Activated CD4-positive, alpha-beta T cell treated with anti-CD3 and anti-CD28 coated beads, Interleukin-2, amount 50 U/mL, for 4 hours (primary cell): Measurements from ENCODE around the gene OTOF.

Experiments used
- DNase-seq, 2 experiments: peaks; one replicate each; pipeline ENCODE4 v3.0.0-alpha.2; 2020

Gene OTOF

DNA sequence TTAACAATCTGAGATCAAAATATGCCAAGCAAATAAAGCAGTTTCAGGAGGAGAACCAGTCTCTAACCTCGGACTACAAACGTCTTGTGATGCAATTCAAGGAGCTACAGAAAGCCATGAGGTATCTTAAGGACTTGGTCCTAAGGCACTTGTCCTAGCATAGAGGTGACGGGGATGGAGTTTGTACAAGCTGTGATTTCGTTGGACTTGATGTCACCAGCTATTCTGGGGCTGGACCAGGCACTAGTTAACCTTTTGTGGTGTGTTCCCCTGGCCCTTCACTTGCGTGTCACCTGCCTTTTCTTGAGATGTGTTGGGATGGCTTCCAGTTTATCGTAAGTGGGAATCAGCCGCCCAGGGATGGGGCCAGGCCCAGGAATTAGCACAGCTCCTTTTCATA lies 33.7 kb downstream of the OTOF start:
- no peak for DNase-seq

DNA sequence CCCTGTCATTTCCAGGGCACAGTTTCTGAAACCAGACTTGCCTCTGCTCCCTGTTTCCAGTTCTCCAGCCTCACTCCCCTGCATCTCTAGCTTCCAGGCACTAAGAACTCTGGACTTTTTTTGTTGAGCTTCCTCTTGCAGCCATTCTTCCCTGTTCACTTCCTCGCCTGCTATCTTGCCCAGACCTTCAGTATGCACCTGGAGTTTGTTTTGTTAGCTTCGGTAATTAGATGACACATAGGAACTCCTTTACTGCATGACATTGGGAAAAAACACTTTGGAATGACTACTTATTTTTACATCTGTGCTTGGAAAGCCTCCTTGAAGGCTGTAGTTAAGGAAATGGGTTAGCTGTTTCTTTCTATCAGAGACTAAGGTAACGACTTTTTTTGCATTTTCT lies 35.2 kb downstream of the OTOF start:
- DNase-seq: no peak

DNA sequence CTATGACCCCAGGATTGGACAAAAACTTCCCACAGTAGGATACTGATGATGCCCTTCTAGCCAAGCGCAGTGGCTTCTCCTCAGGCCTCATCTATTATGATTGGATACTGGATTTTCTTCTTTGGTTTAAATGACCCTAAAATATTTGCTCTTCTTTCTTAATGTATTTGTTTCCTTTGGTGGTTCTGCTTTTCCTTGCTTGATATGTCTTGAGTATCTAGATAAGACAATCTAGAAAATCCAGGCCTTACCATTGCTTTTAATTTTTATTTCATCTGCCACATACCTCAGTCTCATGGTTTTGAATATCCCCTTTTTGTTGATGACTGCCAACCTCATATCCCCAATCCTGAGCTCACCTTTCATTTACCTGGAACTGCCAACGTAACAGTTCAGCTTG lies 35.6 kb downstream of the OTOF start:
- no peak for DNase-seq

GRCh38 chr2:26438926-26439325 lies 39.0 kb downstream of the OTOF start:
- no peak for DNase-seq

DNA sequence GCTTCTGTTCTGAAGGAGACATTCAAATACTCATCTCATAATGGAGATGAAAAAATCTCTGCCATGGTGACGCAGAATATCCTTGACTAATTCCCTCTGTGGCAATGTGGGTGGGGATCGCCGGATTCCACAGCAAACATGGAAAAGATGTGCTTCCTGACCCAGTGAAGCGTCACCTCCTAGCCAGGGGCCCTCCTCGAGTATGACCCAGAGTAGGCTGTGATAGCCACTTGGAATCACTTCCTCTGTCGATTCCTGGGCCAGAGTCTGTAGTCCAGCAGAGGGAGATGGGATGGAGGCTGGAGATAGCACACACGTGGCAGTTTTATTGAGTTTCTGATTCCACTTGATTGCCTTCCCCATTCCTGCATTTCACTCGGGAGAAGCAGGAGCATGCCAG lies 39.4 kb downstream of the OTOF start:
- no peak for DNase-seq

- no peak for DNase-seq
Observed at GRCh38 chr2:26435106-26435505, 42.8 kb downstream of the OTOF start.

DNA sequence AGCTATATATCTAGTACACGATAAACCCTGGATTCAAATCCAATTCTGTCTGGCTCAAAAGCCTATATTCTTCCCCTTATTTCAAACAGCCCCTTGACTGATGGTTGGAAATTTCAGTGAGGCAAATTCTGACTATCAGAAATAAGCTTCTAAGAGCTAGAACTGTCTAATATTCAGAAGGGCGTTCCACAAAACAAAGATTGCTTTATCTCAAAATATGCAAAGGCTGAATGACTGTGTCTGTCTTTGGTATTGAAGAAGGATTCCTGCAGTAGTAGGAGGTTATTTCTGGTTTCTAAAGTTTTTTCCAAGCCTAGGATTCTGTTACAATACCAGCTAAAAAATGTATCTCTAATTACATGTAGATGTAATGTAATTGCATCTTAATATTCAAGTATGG lies 45.1 kb downstream of the OTOF start:
- no peak for DNase-seq

GRCh38 chr2:26432363-26432762 lies 45.6 kb downstream of the OTOF start:
- no peak for DNase-seq

- no peak for DNase-seq
Observed at GRCh38 chr2:26430826-26431225, 47.1 kb downstream of the OTOF start.

- no peak for DNase-seq
Observed at GRCh38 chr2:26429779-26430578, 47.9 kb downstream of the OTOF start.

DNA sequence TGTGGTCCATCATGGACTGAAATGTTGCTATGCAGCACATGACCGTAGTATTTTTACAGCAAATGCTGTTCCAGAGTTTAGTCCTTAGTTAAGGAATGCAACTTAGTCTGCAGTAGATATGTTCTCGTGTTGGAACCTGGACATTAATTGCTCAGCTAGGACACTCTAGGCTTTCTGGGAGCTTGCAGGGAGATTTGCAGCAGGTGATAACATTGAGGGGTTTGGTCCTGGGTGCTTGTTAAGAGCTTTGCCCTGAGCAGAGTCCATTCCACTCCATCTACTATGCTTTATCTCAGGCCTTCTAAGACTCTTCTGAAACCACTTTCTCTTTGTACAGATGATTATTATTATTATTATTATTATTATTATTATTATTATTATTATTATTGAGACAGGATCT lies 49.1 kb downstream of the OTOF start:
- no peak for DNase-seq

GRCh38 chr2:26424221-26424620 lies 53.7 kb downstream of the OTOF start:
- DNase-seq: no peak

- DNase-seq: no peak
Observed at GRCh38 chr2:26423750-26424149, 54.2 kb downstream of the OTOF start.

DNA sequence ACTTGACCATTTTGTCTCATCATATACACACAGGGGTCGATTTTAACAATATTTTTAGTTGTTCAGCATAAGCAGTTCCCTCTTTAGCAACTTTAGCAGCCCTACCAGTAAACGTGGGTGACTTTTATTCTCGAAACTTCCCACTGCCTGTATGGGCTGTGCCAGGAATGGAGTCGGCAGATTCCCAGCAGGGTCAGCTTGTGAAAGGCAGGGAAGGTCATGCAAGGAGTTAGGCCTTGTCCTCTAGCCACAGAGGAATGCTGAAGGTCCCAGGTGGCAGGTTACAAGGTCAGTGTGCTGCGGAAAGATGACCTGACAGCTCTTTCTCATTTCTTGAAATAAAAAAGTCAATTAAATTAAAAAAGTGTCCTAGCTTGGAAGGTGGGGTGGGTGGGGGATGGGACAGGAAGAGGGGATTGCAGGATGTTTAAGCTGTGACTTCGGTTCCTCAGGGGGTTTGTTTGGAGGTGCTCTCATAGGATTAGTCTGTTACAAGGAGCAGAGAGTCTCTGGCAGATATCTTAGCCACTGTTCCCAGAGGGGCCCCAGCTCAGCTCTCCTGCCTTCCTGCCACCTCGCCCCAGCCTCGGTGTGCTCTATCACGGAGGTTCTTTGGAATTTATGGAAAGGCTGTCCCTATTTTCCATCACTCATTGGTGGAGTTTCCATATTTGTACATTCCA lies 54.8 kb downstream of the OTOF start:
- no peak for DNase-seq

GRCh38 chr2:26421961-26422360 lies 56.0 kb downstream of the OTOF start:
- no peak for DNase-seq

DNA sequence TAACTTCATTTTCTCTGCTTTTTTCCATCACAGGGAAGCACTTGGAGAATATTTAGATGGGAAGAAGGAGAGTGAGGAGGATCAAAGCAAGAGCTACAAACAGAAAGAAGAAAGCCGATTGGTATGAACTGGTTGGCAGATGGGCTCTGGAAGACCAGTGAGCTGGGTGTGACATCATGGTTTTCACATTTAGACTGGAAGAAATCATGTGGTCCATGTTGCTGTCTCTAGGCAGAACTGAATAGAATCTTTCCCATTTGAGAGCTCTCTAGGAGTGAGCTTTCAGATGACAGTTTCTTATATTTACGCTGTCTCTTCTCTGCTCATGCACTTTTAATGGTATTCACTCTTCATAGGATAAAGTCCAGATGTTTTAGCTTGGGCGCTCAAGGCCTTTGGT lies 63.6 kb downstream of the OTOF start:
- no peak for DNase-seq

GRCh38 chr2:26412091-26412673 lies 65.7 kb downstream of the OTOF start:
- DNase-seq: no peak

- DNase-seq: no peak
Observed at GRCh38 chr2:26411419-26411818, 66.5 kb downstream of the OTOF start.

DNA sequence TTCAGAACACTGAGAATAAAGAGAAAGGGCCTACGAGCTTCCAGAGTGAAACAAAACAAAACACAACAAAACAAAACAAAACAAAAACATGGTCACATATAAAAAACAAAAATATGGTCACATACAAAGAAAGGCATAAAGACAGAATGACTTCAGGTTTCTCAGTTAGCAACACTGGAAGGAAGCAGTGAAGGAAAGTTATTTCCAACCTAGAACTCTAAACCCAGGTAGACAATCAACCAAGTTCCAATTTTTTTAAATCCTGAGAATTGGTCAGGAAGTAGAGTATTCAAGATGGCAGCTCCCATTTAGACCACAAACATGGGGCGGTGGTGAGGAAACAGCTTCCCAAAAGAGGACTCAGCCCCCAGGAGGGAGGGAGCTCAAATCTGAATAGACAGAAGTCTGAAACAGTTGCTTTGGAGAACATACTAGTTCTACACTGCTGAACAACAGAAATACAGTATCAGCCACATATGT lies 67.1 kb downstream of the OTOF start:
- no peak for DNase-seq

DNA sequence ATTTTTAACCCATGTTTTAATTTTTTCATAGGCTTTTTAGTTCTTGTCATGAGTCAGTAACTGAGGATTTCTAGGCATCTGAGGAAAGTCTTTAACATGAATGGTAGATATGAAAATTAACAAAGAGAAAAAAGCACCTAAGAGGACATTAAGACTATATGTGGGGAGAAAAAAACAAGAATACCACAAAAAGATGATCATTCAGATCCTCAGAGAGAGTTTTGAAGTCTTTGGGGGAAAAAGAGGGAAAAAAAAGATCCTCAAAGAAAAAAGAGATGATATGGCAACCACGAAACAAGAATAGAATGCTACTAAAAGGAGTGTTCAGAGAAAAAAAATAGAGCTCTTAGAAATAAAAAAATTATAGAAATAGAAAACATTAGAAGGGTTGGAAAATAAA lies 68.1 kb downstream of the OTOF start:
- no peak for DNase-seq

GRCh38 chr2:26407526-26407925 lies 70.4 kb downstream of the OTOF start:
- DNase-seq: no peak
